ENCODE measurements around the gene ARHGEF4.

The ARHGEF4 gene

GRCh38 chr2:131014141-131014540 is 177.4 kb downstream of the ARHGEF4 start:
- no peak for DNase-seq (ENCODE audit: low read depth in 2 of 2)

- no peak for DNase-seq (ENCODE audit: low read depth in 2 of 2)
These were observed 179.1 kb downstream of the ARHGEF4 start for GRCh38 chr2:131015764-131016163.

- no peak for DNase-seq (ENCODE audit: low read depth in 2 of 2)
These were observed 180.4 kb downstream of the ARHGEF4 start for GRCh38 chr2:131016826-131017741.

- no peak for DNase-seq (ENCODE audit: low read depth in 2 of 2)
These were observed 186.0 kb downstream of the ARHGEF4 start for GRCh38 chr2:131022731-131023130.

GRCh38 chr2:131023758-131024157 is 187.0 kb downstream of the ARHGEF4 start:
- no peak for DNase-seq (ENCODE audit: low read depth in 2 of 2)

GRCh38 chr2:131026919-131027318 is 190.2 kb downstream of the ARHGEF4 start:
- DNase-seq (ENCODE audit: low read depth in 2 of 2), result no peak

- DNase-seq (ENCODE audit: low read depth in 2 of 2), result no peak
These were observed 191.1 kb downstream of the ARHGEF4 start for GRCh38 chr2:131027566-131028528.

- DNase-seq (ENCODE audit: low read depth in 2 of 2), result no peak
These were observed 193.1 kb downstream of the ARHGEF4 start for GRCh38 chr2:131029812-131030211.

GRCh38 chr2:131030478-131030971 is 193.8 kb downstream of the ARHGEF4 start:
- DNase-seq (ENCODE audit: low read depth in 2 of 2), result no peak

- no peak for DNase-seq (ENCODE audit: low read depth in 2 of 2)
These were observed 194.7 kb downstream of the ARHGEF4 start for GRCh38 chr2:131031431-131031841.

- no peak for DNase-seq (ENCODE audit: low read depth in 2 of 2)
These were observed 195.2 kb downstream of the ARHGEF4 start for GRCh38 chr2:131031875-131032274.

- DNase-seq (ENCODE audit: low read depth in 2 of 2), result no peak
These were observed 195.7 kb downstream of the ARHGEF4 start for GRCh38 chr2:131032393-131032836.

GRCh38 chr2:131033786-131034121 is 197.0 kb downstream of the ARHGEF4 start:
- DNase-seq (ENCODE audit: low read depth in 2 of 2), result no peak

GRCh38 chr2:131034122-131035051 is 197.7 kb downstream of the ARHGEF4 start:
- DNase-seq (ENCODE audit: low read depth in 2 of 2), result no peak

- no peak for DNase-seq (ENCODE audit: low read depth in 2 of 2)
These were observed 198.6 kb downstream of the ARHGEF4 start for GRCh38 chr2:131035112-131035825.

- DNase-seq (ENCODE audit: low read depth in 2 of 2), result no peak
These were observed 199.1 kb downstream of the ARHGEF4 start for GRCh38 chr2:131035826-131036231.

- no peak for DNase-seq (ENCODE audit: low read depth in 2 of 2)
These were observed 199.6 kb downstream of the ARHGEF4 start for GRCh38 chr2:131036269-131036668.

- no peak for DNase-seq (ENCODE audit: low read depth in 2 of 2)
These were observed 200.1 kb downstream of the ARHGEF4 start for GRCh38 chr2:131036696-131037397.

GRCh38 chr2:131037398-131038257 is 200.9 kb downstream of the ARHGEF4 start:
- DNase-seq (ENCODE audit: low read depth in 2 of 2), result no peak

Measured in stimulated activated CD4-positive, alpha-beta T cell treated with anti-CD3 and anti-CD28 coated beads, Interleukin-15, amount 100 ng/mL, for 48 hours (primary cell).